ENCODE results near the gene ALOX5AP.
A peak's percentile ranks its signal among the peaks of the same experiment; 100 is the strongest.

The ALOX5AP gene

DNA sequence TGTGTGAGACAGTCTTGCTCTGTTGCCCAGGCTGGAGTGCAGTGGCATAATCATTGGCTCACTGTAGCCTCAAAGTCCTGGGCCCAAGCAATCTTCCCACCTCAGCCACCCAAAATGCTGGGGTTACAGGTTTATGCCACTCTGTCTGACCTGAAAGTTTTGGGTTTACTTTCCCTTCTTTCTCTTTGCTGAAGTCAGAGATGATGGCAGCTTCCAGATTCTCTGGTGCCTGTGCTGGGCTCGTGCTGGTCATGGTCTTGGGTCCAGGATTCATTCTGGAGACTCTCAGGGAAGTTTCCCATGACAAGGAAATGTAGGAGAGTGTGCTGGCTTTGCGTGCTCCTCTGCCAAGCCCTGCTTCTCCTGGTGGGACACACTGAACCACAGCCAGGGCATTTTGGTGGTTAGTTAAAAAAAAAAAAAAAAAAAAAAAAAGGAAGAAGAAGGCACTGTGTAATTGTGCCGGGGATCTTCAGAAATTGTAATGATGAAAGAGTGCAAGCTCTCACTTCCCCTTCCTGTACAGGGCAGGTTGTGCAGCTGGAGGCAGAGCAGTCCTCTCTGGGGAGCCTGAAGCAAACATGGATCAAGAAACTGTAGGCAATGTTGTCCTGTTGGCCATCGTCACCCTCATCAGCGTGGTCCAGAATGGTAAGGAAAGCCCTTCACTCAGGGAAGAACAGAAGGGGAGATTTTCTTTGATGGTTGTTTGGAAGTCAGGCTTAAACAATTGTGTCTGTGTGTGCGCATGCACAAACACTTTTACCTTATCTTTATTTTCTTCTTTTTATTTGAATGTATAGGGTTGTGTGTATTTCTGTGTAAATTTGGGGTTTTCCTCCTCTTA, at the start of gene ALOX5AP:
Gene ALOX5AP (plus strand): TSS at position 519 of the 847 bp plus-strand sequence. CDS start 63 bp downstream, at position 582.
- DNase-seq, result peak; percentile 27

- DNase-seq, result no peak
Observed at GRCh38 chr13:30685987-30686386, 49.4 kb upstream of the ALOX5AP start.

DNA sequence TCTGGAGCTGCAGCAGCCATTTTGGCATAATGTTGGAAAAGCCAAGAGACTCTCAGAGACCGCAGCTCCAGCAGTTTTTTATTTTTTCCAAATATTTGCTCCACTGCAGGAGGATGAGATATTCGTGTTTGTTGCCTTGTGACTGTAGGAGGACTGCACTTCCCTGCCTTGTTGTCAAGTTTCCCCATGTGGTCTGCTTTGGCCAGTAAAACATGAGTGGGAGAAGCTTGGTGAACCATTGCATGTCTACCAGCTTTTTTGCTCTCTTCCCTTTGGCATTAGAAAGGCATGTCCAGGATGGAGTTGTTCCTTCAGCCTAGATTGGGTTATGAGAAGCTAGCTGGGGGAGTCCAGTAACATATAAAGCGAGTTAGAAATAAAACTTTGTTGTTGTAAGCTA, 47.7 kb upstream of the ALOX5AP start:
- no peak for DNase-seq

DNA sequence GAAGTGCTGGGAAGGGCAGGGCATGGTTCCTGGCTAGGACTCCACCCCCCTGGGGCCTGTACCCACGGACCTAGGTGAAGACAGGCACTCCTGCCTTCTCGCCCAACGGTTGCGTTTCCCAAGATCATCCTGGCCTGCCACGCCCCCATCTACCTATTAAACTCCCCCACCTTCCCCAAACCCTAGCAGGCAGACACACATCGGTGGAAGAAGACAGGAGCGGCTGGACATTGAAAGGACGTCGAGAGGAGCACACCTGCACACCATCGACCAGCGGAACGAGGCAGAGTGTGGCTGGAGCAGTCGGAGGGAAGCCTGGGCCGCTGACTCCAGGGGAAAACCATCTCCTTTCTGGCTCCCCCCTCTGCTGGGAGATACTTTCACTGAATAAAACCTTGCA, 45.6 kb upstream of the ALOX5AP start:
- no peak for DNase-seq

DNA sequence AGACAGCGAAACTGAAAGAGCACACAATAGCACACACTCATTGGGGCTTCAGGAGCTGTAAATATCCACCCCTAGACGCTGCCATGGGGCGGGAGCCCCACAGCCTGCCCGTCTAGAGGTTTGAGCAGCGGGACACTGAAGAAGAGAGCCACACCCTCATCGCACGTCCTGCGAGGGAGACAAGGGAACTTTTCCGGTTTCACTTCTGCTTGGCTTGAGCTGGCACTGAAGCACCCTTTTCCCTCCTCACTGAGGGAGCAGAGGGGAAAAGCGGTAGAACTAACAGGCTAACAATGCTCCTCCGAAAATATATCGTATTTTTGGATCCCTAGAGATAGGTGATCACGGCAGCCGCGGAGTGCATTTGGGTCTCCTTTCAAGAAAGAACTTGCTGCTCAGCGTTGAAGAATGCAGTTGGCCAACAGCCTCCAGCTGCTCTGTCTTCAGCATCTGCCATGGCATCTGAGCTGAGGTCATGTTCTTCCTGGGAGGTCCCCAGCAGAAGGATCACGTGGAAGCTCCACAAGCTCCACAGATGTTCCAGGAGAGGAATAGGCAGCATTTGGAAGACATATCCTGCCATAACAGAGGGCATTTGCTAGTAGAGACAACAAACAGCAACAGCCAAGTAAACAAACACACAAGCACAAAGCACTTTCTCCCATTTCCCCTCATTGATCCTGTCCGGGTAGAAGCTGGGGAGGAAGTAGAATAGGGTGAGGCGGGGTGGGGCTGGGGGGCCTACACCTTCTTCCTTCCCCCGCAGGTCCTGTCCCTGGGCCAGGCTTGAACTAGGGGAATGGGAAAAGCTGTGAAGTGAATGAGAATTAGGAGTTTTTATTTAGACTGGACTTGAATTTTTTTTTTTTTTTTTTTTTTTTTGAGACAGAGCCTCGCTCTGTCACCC, 44.8 kb upstream of the ALOX5AP start:
- DNase-seq, result peak; percentile 10

DNA sequence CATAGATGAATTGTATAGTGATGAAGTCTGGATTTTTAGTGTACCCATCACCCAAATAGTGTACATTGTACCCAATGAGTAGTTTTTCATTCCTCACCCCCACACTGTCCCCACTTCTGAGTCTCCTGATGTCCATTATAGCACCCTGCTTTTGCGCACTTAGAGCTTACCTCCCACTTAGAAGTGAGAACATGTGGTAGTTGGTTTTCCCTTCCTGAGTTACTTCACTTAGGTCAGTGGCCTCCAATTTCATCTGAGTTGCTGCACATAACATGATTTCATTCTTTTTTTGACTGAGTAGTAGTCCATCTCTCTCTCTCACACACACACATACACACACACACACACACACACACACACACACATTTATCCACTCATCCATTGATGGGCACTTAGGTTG, 43.2 kb upstream of the ALOX5AP start:
- no peak for DNase-seq

GRCh38 chr13:30696278-30697176, 38.8 kb upstream of the ALOX5AP start:
- no peak for DNase-seq

- DNase-seq, result no peak
Observed at GRCh38 chr13:30697177-30697953, 38.0 kb upstream of the ALOX5AP start.

GRCh38 chr13:30697996-30698401, 37.3 kb upstream of the ALOX5AP start:
- no peak for DNase-seq

DNA sequence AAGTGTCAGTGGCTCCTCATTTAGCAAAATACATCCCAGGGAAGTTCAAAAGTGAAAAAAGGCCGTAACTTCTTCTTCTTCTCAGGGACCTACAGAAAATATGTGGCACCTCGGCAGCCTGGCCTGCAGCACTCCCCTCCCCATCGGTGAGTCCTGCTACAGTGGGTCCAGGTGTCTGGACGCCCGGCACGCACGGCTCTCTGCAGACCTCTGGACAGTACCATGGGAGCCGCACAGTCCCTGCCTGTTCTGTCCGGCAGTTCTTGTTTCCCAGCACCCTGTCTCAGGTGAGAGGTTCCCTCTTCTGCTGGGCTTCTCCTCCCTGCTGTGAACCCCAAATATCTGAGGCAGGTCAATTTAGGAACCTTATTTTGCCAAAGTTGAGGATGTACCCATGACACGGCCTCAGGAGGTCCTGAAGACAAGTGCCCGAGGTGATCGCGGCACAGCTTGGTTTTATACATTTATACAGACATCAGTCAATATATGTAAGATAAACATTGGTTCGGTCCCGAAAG, 36.8 kb upstream of the ALOX5AP start:
- no peak for DNase-seq

DNA sequence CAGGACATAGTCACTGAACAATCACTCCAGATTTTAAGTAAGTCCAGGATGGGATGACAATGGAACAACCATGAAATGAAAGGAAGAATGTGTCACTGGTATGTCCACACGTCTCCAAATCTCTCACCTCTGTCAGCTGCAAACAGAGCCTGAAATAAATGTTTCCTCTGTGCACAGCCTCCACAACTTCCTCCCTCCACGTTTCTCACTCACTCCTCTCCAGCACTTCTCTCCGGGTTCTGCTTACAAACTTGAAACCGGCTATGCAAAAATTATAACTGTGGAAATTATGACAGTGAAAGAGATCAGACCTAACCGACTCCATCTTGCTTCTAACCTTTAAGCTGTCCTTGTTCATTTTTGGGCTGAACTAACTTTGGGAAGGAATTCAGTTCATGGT, 35.0 kb upstream of the ALOX5AP start:
- no peak for DNase-seq

- DNase-seq, result no peak
Observed at GRCh38 chr13:30702006-30702405, 33.3 kb upstream of the ALOX5AP start.

- DNase-seq, result no peak
Observed at GRCh38 chr13:30704596-30704995, 30.7 kb upstream of the ALOX5AP start.

GRCh38 chr13:30705680-30706079, 29.7 kb upstream of the ALOX5AP start:
- DNase-seq, result no peak

GRCh38 chr13:30708541-30708940, 26.8 kb upstream of the ALOX5AP start:
- DNase-seq, result no peak

DNA sequence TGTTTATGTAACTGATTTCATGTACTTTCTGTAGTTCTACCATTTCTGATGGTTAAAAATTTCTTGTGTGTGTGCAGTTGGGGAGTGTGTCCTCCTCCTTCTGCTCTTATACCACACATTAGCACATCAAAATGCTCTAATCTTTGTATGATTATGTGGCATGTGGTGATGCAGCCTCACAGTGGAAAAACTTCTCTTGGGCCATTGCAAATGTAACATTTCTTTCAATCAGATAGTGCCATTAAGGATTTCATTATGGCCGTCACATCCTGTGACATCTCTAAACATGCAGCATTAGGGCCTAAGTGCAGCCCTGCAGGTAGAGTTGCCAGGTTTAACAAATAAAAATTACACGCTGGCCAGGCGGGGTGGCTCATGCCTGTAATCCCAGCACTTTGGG, 24.9 kb upstream of the ALOX5AP start:
- DNase-seq, result no peak

DNA sequence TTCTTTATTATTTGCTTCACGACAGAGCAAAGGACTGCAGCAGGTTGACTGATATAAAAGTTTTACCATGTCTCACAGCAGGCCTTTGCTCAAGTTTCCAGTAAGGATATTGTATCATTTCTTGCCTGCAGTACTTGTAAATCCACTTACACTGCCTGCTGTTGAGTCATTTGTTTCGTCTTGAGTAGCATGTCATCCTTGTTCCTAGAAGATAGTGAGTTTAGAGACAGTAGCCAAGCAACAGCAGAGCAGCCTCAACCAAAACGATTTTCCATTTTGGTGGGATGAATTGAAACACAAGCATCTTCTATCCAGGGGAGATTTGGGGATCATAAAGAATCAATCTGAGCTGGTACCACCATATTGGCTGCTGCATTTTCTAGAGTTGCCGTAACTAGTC, 24.0 kb upstream of the ALOX5AP start:
- DNase-seq, result no peak

GRCh38 chr13:30711837-30712236, 23.5 kb upstream of the ALOX5AP start:
- DNase-seq, result no peak

- no peak for DNase-seq
Observed at GRCh38 chr13:30712536-30713532, 22.5 kb upstream of the ALOX5AP start.

GRCh38 chr13:30714629-30715371, 20.5 kb upstream of the ALOX5AP start:
- DNase-seq, result no peak

Data from activated effector memory CD4-positive, alpha-beta T cell treated with Interleukin-2 at 50 U/mL for 16 hours (primary cell).